ENCODE measurements around the gene CTNNBIP1.
A peak's percentile ranks its signal among the peaks of the same experiment; 100 is the strongest.

CTNNBIP1 gene

GRCh38 chr1:9904596-9904995 lies 5.5 kb downstream of the CTNNBIP1 start:
- no peak for DNase-seq (ENCODE audit: low spot score)

- DNase-seq (ENCODE audit: low spot score): no peak
Measured at GRCh38 chr1:9903801-9904527, 6.1 kb downstream of the CTNNBIP1 start.

- DNase-seq (ENCODE audit: low spot score): no peak
Measured at GRCh38 chr1:9902060-9902452, 8.0 kb downstream of the CTNNBIP1 start.

GRCh38 chr1:9901148-9902059 lies 8.7 kb downstream of the CTNNBIP1 start:
- DNase-seq (ENCODE audit: low spot score): no peak

- peak; percentile 52 for DNase-seq (ENCODE audit: low spot score)
Measured at GRCh38 chr1:9900142-9901043, 9.7 kb downstream of the CTNNBIP1 start.

GRCh38 chr1:9894115-9894514 lies 16.0 kb downstream of the CTNNBIP1 start:
- DNase-seq (ENCODE audit: low spot score): peak; percentile 56

- DNase-seq (ENCODE audit: low spot score): peak; percentile 91
Measured at GRCh38 chr1:9892563-9893528, 17.2 kb downstream of the CTNNBIP1 start.

GRCh38 chr1:9891207-9891606 lies 18.9 kb downstream of the CTNNBIP1 start:
- DNase-seq (ENCODE audit: low spot score): no peak

- peak; percentile 98 for DNase-seq (ENCODE audit: low spot score)
Measured at GRCh38 chr1:9890224-9890731, 19.8 kb downstream of the CTNNBIP1 start.

GRCh38 chr1:9889411-9889810 lies 20.7 kb downstream of the CTNNBIP1 start:
- no peak for DNase-seq (ENCODE audit: low spot score)

GRCh38 chr1:9888886-9889285 lies 21.2 kb downstream of the CTNNBIP1 start:
- DNase-seq (ENCODE audit: low spot score): no peak

- DNase-seq (ENCODE audit: low spot score): no peak
Measured at GRCh38 chr1:9887070-9887469, 23.0 kb downstream of the CTNNBIP1 start.

- DNase-seq (ENCODE audit: low spot score): no peak
Measured at GRCh38 chr1:9886092-9886742, 23.9 kb downstream of the CTNNBIP1 start.

GRCh38 chr1:9884805-9885204 lies 25.3 kb downstream of the CTNNBIP1 start:
- no peak for DNase-seq (ENCODE audit: low spot score)

GRCh38 chr1:9883585-9884449 lies 26.3 kb downstream of the CTNNBIP1 start:
- no peak for DNase-seq (ENCODE audit: low spot score)

GRCh38 chr1:9882945-9883303 lies 27.1 kb downstream of the CTNNBIP1 start:
- DNase-seq (ENCODE audit: low spot score): no peak

GRCh38 chr1:9882296-9882944 lies 27.6 kb downstream of the CTNNBIP1 start:
- DNase-seq (ENCODE audit: low spot score): no peak

GRCh38 chr1:9881838-9882249 lies 28.2 kb downstream of the CTNNBIP1 start:
- peak; percentile 79 for DNase-seq (ENCODE audit: low spot score)

- DNase-seq (ENCODE audit: low spot score): no peak
Measured at GRCh38 chr1:9878404-9878803, 31.7 kb downstream of the CTNNBIP1 start.
